ENCODE measurements around the gene EMCN.
"Not testable (repeated sequence)": the region's sequence is repeated elsewhere in the genome, so short reads cannot be mapped to it uniquely, and the experiment has no call there.

EMCN gene

DNA sequence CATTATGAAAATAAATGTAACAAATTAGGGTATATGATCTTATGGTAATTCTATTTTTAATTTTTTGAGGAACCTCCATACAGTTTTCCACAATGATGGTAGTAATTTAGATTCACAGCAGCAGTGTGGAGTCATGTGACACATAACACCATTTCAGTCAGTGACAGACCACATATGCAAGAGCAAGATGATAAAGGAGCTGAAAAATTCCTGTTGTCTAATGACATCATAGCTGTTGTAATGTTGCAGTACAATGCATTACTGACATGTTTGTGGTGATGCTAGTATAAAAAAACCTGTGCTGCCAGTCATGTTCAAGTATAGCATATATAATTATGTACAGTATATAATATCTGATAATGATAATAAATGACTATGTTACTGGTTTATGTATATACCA is 28.5 kb downstream of the EMCN start:
- DNase-seq, result no peak

DNA sequence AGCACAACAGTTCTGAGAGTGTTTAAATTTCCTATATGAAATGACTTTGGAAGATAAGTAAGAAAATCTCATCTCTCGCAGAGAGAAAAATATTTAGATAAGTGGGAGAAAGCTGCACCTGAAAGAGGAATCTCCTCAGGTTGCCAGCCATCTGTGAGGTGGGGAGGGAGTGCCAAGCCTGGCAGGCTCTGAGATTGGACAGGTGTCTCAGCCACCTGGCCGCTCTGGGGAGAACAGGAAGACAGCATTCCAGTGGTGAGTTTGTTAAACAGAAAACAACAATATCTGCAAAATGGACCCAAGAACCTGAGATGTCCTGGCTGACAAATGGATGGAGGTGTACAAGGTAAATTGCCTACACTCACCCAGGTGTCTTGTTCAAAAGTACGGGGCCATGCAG is 31.3 kb downstream of the EMCN start:
- DNase-seq, result no peak

DNA sequence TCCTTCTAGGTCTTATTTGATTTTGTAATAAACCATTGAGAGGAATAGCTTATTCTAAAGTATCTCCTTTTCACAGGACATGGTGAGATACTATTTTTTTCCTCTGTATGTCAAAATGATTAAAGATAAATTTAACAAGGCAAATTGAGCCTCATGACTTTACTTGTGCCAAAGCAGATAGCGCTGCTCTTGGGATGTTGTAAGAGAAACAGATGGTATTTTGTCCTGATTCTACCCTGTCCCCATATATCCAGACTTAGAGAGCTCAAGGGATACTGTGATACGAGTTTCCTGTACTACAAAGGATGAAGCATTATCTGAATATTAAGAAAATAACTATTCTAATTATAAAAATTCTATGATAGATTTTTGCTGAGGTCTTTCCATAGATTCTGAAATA is 34.0 kb downstream of the EMCN start:
- no peak for DNase-seq

DNA sequence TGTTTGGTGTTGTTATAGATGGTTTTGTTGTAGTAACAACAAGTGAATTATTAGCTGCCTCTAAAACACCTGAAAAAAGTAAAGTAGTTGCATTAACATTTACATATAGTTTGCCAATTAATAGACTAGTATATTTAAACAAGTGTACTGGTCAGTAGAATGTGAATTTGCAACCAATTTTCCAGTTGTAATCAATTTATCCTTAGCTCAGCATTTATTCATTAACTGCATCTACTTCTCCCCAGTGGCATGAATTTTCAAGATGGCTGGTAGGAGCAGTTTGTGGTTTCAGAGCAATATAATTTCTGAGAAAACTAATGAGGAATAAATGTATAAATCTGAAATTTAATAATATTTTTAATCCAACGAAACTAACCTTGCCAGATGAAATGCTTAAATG is 37.9 kb downstream of the EMCN start:
- no peak for DNase-seq

DNA sequence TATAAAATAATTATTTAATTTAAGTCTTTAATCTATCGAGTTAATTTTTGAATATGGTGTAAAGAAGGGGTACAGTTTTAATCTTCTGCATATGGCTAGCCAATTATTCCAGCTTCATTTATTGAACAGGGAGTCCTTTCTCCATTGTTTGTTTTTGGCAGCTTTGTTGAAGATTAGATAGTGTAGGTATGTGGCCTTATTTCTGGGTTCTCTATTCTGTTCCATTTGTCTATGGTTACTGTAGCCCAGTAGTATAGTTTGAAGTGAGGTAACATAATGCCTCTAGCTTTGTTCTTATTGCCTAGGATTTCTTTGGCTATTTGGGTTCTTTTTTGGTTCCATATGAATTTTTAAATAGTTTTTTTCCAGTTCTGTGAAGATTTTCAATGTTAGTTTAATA is 48.3 kb downstream of the EMCN start:
- no peak for DNase-seq

DNA sequence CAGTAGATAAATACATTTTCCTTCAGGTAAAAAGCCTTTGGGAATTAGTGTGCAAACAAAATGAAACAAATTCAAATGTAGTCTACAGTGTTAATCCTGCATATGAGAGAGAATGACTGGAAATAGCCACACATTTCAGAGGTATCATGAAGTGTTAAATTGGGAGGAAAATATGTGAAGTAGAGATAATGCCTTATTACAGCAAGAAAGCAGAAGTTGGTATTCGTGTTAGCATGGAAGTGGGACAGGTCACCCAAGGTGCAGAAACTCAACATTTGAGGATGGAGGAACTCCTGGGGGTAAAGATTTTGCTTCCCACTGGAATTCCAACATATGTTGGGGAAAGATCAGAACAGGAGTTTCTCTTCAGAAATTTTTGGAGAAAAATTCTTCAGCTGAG is 51.3 kb downstream of the EMCN start:
- no peak for DNase-seq

DNA sequence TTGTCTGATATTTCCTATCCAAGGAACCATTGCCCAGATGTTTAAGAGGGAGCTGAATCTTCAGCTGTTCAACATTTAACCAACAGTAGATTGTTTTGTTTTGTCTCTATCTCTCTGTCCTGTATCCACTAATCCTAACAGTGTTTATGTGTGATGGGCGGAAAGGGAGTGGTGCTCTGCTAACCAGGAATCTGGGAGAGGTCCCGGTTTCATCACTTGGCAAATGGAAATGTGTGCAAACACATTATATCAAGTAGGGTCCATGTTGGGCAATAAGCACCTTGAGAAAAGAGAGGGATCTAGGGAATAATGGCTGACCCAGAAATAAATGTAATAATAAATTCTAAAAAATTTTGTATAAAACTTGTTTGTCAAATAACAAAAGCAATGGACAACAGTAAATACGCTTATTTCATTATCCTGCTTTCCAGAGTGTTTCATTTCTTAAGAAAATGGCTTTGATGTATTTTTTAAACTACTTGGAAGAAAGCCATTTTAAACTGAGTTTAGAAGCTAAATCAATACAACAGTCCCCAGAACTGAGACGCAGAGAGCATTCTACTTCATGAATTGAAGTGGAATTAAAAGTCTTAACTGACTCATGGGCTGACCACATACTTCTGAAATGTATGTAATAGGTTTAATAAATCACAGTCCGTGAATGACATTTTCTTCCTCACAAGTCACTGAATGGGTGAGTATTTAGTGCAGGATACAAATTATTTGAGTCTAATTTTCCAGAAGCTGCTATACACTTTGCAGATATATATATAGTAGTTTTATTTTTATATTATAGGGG is 55.8 kb downstream of the EMCN start:
- no peak for DNase-seq

DNA sequence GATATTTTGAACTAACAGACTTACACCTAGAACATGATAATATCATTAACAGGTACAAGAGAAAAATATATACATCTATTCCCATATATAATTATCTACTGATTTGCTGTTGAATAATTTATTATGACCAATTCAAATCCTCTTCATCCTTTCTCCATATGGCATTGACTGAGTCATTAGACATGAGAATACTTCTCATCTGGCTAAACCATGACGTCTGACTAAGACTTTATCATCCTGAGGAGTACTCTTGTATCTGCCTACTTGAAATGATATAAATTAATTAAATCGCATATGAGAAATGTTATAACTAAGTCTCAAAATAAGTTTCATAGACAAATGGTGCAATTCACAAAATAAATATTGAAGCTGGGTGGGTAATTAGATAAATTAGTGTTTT is 67.4 kb downstream of the EMCN start:
- no peak for DNase-seq

DNA sequence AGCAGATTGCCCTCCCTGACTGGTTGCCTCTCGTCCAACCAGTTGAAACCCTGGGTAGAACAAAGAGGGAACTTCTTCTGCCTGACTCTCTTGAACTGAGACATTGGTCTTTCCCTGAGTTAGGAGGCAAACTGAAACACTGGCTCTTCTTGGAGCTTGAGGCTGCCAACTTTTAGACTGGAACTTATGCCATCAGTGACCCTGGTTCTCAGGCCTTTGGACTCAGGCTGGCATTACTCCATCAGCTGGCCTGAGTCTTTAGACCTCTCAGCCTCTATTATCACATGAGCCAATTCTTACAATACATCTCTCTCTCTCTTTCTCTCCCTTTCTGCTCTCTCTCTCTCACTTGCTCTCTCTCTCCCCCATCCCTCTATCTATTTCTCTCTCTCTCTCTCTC is 86.4 kb downstream of the EMCN start:
- DNase-seq, result no peak

DNA sequence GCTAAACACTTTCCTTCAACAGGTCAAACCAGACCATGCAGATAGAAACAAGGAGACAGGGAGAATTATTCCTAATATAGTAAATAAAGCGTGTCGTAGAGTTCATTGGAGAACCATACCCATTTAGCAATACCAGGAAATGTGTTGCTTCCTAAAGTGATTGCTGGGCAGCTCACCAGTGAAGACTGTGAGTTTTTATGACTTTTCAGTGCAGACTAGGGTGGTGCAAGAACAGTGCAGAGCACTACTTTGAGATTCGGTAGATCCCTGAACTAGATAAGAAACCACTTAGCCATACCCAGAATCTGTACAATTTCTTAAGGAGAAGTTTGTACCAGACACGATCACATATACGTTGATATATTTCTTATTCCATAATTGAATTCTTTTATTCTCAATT is 87.4 kb downstream of the EMCN start:
- DNase-seq, result no peak

DNA sequence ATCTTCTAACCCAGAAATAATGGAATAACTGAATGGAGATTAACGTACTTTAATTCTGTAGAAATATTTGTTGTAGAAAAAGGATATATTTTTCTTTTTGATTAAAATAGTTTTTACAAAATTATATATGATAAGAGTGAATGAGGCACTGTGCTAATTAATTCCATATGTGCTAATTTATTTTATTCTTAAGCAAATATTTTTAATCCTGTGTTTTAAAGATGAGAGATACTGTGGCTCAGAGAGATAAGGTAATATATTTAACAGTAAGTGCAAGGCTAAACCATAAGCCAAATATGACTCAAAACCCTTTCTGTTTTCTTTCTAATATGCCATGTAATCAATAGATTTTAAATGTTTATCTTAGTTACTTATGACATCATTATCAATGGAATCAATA is 88.2 kb downstream of the EMCN start:
- no peak for DNase-seq

DNA sequence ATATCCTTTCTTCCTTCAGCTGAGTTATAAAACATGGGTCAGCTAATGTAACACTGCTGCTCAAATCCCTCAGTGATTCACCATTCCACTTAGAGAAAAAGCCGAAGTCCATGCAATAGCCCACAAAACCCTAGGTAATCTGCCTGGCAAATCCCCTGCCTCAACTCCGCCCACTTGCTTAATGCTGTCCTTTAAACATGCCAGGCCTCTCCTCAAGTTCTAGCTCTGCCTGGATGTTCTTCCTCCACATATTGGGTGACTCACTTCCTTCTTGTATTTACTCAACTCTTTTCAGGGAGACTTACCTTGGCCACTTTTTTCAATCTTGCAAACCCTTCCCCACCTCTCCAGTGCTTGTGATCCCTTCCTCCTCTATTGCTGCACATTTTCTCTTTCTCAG is 89.8 kb downstream of the EMCN start:
- no peak for DNase-seq

DNA sequence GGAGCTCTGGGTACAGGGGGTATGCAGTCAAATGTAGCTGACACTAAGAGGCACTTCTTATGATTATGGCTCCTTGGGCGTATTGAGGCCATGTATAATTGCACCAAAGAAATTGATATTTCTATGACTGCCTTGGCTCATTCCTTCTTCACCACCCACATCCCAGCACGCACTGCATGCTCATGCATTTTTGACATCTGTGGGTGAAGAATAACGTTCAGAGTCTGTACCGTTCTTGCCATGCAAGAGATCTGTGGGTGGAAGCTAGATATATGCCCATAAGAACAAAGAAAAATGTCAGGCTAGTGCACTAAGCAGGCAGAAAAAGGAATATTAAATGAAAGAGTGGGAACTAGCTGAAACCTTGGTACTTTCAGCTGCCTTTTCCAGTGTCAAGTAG is 93.4 kb downstream of the EMCN start:
- DNase-seq, result no peak

DNA sequence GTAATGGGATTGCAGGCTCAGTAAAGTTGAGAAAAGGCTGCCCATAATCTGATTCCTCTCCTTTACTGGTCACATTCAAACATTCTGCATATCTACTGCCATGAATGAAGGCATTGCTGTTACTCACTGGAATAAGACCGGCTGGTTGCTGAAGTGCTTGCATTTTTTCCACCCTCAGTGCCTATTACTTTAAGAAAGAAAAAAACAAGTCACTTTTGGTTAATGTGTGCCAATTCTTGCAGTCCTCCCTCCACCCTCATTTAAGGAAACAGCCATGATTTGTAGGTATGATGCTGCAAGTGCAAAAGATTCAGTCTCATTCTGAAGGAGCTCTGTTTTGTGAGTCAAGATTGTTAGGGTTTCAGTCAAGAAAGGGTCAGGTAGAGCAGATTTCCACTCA is 94.9 kb downstream of the EMCN start:
- no peak for DNase-seq

DNA sequence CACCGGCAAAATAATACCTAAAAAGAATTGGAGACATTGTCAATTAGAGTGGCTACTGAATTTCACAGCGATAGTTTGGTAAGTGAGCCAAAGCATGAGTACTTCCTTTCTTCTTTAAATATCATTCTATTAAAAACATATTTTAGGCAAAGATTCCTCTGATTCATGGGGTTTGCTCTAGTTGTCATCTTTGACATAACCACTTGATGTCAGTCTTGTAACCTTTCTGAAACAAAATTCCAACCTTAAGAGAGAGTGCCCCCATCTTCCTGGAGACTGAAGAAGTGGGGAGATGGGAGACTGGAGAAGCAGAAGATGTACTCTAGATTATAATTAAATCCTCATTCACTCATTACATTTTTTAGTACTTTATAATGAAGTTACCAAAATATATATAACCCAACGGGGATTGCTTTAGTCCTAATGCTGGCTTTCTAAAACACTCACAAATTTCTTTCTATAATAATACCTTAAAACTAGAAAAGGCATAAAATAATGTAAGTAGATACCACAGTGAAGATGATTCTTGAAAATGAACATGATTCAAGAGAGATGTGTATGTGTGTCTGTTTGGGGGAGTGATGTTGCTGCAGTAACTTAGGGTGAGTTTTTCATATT is 96.4 kb downstream of the EMCN start:
- no peak for DNase-seq

DNA sequence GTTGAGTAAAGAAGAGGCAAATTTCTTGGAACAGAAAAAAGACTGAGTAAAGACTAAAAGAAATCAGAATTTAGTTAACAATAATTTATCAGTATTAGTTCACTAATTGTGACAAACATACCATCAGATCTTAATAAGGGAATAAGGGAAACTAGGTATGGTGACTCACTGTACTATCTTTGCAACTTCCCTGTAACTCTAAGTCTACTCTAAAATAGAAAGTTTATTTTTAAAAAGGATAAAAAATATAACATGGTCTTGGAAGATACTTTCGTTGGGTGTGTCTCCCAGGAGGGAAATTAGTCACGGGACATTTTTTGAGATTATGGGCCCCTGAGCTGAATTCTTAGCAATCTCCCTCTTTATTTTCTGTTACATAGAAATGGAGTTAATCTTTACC is 97.3 kb downstream of the EMCN start:
- DNase-seq, result no peak

DNA sequence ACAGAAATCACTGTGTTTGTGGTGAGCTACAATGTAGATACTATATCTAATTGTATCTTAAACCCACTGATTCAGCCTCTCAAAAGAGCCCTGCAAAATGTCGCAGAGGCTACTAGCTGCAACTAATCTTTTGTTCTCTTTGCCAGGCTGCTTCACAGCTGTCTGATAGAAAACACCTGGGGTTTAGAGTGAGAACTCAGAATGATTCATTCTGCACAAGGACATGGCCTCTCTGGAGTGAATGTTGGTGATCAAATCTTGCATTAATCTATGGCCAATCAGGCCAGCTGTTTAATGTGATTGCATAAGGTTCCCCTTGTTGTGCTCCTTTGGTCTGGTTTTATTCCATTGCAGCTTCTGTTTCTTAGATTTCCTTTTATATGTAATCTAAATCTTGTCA is 100.3 kb downstream of the EMCN start:
- DNase-seq, result no peak

DNA sequence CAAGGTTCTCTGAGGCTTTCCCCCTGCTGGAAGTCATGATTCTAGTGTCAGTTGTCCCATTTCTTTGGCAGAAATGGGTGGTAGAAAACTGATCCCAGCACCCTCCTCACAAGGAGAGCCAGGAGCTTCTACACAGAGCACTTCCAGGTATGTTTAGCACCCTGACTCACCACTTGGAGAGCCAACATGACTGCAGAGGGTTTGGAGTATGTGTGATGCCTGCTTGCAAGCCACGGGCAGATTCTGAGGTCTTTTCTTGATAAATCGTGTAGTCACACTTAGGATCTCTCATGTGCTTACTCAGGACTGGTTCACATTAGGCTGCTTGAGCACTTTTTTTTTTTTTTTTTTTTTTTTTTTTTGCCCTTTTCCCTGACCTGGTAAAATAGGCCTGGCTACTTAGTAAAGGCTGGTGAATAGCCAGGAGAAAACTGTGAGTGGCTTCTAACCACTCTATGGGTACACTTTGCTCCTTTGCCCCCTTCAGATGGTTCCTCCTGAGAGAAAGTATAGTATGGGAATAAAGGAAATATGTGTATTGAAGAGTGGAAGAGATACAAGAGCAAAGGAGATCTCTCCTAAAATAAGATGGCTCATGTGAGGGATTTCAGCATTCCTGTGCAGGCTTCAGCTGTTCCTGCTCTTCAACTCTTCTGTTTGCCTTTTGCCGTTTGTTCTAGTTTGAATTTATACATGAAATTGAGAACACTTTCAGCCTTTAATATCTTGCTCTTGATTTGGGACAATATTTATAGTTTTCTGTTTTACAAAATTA is 103.6 kb downstream of the EMCN start:
- no peak for DNase-seq

DNA sequence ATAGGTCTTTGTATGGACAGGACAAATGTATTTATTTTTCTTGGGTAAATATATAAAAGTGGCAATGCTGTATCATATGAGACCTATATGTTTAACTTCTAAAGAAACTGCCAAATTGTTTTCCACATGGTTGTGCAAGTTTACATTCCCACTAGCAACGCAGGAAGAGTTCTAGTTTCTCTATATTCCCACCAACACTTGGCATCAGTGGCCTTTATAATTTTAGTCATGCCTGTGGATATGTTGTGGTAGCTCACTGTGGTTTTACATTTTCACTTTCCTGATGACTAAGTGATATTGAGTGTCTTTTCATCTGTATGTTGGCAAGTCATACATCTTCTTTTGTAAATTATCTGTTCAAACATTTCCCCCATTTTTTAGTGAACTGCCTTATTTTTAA is 126.0 kb downstream of the EMCN start:
- no peak for DNase-seq

DNA sequence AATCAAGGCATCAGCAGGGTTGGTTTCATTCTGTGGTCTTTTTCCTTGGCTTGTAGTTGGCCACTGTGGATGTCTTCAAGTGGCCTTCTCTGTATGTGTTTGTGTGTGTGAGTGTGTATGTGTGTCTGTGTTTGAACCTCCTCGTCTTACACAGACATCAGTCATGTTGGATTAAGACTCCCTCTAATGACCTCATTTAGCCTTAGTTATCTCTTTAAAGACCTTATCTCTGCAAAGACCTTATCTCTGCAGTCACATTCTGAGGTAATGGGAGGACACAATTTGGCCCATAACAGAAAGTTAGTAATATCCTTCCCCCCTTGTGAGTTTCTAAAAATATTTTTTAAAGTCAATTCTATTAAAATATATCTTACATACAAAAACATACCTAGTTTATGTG is 126.7 kb downstream of the EMCN start:
- DNase-seq, result no peak

DNA sequence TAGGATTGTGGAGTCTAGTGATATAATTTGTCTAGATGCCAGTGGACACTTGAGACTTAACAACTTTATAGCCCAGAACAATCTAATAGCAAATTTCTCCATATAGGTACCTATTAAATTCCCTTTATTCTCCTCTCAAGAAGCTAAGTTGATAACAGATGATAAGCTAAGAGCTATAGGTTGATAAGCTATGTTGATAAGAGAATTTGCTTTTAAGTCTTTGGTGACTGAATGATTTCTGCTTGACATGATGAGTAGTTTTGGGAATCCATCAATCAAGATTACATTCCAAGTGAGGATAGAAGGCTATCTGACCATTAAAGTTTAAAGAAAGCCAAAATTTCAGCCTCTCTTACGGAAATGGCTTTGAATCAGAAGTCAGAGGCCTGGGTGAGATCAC is 131.6 kb downstream of the EMCN start:
- no peak for DNase-seq

DNA sequence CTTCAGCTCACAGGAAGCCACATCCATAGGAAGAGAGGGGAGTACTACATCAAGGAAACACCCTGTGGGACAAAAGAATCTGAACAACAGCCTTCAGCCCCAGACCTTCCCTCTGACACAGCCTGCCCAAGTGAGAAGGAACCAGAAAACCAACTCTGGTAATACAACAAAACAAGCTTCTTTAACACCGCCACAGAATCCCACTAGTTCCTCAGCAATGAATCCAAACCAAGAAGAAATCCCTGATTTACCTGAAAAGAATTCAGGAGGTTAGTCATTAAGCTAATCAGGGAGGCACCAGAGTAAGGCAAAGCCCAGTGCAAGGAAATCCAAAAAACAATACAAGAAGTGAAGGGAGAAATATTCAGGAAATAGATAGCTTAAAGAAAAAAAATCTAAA is 137.4 kb downstream of the EMCN start:
- not testable (repeated sequence) for DNase-seq

DNA sequence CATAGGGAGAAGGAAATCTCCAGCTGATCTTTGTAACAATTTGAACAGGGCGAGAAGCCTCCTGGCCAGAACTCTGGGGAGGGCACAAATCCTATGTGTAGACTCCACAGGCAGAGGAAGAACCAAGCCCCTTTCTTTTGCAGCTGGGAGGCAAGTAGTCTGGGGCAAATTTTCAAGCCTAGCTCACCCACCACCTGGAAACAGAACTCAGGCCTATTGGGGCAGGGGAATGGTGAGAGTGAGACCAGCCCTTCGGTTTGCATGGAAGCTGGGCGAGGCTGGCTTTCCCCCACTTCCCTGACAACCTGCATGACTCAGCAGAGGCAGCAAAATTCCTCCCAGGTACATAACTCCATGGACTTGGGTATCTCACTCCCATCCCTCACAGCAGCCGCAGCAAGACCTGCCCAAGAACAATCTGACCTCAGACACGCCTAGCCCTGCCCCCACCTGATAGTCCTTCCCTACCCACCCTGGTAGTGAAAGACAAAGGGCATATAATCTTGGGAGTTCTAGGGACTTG is 138.2 kb downstream of the EMCN start:
- no peak for DNase-seq

DNA sequence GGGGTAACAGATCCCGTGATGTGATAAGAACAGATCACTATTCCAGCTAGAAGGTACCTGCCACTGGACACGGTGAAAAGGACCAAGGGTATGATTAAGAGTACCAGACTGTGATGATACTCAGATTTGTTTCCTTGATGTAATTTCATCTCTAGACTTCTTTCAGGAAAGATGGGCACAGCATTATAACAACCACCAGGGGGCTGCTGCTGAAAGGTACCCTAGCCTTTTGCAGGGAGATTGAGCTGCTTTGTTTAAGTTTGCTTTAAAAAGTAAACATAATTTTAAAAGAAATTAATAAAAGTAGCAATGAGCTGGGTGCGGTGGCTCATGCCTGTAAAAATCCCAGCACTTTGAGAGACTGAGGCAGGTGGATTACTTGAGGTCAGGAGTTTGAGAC is 145.4 kb downstream of the EMCN start:
- DNase-seq, result no peak

All from activated T-cell treated with anti-CD3 and anti-CD28 coated beads, Interleukin-2, amount 50 U/mL, for 1 hour (primary cell).